Measurements from ENCODE around the gene EPB41. TPM values are rescaled to one million over a fixed set of nuclear protein-coding genes. Genes with fewer than 3 reads are reported as not detected.

The EPB41 gene
- total RNA-seq, 1 experiment from 2014 or later, result 20.5 TPM

DNA sequence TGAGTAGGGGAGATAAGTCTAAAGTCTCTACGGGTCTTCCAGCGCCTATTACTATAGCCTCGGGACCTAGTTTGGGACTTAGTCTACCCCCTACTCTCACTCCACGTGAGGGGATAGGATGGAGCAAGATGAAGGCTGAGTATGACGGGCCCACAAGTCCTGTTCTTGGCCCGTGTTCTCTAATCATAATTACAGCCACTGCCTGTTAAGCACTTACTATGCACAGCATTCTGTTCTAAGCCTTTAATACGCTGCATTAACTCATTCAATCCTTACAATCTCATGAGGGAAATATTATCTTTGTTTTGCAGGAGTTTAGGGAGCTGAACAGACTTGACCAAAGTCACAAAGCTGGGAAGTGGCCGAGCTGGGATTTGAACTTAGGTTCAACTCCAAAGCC lies 23.9 kb upstream of the EPB41 start:
- DNase-seq (ENCODE audit: extremely low read depth, low read depth), result no peak

DNA sequence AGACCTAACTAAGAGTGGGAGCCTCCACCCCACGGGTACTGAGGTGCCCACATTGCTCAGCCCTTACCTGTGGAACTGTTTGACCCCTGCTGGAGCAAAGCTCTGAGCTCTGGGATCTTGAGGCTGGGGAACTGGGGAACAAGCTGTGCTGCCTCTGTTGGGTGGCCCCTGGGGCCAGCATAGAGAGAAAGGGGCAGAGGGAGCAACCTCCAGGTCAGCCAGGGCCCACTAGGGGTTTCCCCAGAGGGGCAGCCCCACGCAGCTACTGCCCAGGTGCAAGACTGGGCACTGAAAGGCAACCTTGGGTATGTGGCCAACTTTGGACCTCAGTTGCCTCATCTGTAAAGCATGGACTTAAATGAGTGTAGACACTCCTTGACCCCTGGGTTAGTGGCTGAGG lies 23.5 kb upstream of the EPB41 start:
- no peak for DNase-seq (ENCODE audit: extremely low read depth, low read depth)

DNA sequence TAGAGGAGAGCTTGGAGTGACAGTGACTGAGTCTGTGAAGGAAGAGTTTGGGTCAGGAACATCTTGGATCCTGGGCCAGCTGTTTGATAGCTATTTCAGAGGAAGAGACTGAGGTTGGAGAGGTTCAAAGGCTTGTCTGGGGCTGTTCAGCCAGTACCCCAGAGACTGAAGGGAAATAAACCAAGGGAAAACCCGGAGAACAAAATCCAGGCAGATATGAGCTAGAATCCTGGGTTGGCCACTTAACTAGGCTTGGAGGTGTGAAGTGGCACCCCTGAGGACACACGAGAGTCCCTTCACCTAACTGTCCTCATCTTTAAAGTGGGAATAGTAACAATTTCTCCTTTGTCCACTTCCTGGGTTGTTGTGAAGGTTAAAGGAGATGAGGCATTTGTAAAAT lies 23.1 kb upstream of the EPB41 start:
- no peak for DNase-seq (ENCODE audit: extremely low read depth, low read depth)

DNA sequence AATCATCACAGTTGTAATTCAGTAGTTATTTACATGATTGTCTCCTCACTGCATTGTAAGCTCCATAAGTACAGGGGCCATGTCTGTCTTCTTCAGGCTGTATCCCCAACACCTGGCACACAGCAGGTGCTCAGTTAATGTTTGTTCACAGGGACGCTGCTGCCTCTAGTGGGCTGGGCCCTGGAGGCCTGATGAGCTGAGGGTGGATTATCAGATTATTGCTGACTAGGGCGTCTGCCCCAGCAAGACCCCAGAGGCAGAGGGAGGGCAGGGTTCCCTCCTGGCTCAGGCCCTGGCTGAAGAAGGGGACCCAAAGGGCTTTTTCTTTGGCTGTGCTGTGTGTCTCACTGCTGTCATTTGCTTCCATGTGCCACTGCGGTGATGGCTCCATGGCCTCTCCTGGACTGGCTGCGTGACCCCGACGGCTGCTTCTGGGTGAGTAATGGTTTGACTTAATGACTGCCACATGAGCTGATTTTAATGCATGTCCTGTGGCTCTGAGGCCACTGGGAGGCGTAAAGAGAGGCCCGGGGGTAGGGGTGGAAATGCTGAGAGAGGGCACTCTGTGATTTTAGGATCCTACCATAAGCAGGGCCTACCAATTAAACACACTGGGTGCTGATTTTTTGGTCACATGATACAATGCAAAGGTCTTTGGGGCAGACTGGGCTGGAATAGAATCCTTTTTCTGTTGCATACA lies 20.8 kb upstream of the EPB41 start:
- DNase-seq (ENCODE audit: extremely low read depth, low read depth), result no peak

DNA sequence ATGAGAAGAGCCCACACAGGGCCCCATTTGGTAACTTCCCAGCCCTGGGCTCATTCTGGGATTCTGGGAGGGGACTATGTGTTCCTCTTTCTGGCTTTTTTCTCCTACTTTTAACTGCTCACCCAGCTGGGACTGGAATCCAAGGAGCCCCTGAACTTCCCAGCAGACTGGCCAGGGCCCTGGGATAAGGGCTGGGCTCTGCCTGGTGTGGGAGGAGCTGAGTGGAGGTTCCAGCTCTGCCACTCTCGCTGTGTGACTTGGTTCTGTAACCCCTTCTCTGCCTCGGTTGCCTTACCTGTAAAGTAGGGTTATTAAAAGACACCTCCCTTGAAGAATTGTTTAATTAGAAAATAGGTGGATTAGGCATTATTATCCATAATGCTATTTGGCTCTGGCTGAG lies 19.6 kb upstream of the EPB41 start:
- DNase-seq (ENCODE audit: extremely low read depth, low read depth), result no peak

DNA sequence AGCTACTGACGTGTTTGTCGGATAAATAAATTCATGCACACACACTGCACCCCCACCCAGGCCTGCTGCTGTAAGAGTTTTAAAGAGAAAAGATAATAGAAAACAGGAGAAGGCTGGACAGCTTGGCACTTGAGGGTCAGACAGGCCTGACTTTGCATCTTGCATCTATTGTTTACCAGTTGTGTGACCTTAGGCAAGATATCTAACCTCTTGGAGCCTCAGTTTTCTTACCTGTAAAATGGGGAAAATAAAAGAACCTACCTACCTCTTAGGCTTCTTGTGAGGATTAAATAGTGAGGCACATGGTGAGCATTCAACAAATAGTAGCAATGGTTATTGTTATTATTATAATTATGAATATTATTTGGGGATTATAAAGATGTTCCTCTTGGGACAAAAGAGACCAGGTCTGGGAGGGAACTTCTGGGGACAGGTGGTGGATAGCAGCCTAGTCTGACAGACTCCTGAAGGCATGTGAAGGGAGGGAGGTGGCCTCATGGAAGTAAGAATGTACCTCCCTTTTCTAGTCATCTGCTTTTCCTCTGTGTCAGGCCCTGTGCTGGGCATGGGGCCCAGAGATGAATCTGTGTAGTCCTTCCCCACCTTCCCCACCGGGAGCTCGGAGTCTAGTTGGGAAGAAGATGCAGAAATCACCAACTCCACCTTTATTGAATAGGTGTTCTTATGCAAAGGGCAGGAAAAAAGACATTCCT lies 18.3 kb upstream of the EPB41 start:
- DNase-seq (ENCODE audit: extremely low read depth, low read depth), result no peak

DNA sequence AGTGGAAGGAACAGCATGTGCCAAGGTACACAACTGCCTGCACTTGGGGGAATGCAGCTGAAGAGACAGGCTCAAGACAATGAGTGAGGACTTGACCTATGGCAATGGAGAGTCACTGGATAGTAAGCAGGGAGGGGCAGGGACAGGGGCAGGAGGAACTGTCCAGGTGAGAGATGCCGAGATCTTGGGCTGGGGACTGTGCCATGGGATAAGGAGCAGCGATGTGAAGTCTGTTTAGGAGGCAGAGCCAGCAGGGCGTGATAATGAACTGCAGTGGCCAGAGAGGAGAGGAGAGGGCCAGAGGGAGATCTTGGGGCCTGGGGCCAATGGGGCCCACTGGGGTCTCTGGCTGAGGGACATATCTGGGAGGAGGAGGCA lies 17.8 kb upstream of the EPB41 start:
- DNase-seq (ENCODE audit: extremely low read depth, low read depth), result no peak

DNA sequence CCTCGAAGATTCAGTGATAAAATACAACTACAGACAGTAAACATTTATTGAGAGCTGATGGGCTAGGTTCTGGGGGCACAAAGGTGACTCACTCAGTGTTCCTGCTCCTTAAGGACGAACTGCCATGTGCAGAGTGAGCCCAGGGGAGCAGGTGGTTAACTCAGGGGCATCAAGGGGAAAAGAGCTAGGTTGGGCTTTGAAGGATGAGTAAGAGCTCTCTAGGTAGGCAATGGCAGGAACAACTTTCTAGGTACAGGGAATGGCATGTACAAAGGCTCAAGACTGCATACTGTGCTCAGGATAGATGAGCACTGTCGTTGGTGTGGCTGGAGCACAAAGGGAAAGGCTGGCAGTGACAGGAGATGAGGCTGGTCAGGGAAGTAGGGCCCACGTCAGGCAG lies 16.6 kb upstream of the EPB41 start:
- DNase-seq (ENCODE audit: extremely low read depth, low read depth), result no peak

DNA sequence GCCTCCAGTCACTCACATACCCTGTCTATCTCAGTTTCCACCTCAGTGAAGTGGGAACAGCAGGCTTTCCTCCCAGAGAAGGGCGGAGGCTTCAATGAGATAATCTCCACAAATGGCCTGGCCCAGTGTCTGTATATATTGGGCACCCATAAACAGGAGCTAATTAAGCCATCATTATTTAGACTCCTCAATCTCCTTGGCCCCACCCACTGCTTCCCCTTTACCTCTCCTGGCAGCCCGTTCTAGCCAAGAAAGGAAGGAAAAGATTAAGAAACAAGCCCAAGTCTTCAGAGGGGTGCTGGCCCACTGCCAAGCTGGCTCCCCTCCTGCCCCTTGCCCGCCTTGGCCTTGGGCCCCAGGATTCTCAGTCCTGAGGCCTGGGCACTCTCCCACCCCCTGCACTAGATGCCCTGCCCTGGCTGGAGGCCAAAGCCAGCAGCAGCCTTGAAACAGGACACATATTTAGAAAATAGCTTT lies 15.9 kb upstream of the EPB41 start:
- DNase-seq (ENCODE audit: extremely low read depth, low read depth), result no peak

DNA sequence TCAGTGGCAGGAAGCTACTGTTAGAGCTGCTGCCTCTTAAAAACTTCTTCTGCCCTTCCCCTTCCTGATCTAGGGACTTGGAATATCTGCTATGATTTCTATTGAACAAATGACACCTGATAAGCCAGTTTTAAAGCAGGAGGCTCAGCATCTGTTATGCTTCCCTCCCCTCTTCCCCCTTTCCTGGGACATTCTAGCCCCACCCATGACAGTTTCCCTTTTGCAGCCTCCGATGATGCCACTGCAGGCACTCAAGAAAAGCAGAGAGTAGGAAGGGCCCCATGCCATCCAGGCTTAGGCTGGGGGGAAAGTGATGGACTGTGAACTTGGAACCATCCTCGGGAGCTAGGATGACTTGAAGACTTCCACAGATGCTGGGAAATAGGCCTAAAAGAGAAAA lies 15.1 kb upstream of the EPB41 start:
- no peak for DNase-seq (ENCODE audit: extremely low read depth, low read depth)

DNA sequence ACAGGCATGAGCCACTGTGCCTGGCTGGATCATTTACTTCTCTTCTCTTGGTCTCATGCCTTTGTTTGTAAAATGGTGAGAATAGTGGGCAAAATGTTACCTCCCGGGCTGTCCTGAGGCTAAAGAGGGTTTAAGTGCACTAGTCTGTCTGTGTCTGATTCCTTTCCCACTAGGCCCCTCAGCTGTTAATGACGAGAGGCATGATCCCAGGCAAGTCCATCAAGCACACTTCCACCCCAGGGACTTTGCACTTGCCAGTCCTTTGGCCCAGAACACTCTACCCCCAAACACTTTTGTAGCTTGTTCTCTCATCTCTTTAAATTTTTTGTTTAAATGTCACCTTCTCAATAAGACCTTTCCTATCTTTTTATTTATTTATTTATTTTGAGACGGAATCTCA lies 13.8 kb upstream of the EPB41 start:
- DNase-seq (ENCODE audit: extremely low read depth, low read depth), result no peak

DNA sequence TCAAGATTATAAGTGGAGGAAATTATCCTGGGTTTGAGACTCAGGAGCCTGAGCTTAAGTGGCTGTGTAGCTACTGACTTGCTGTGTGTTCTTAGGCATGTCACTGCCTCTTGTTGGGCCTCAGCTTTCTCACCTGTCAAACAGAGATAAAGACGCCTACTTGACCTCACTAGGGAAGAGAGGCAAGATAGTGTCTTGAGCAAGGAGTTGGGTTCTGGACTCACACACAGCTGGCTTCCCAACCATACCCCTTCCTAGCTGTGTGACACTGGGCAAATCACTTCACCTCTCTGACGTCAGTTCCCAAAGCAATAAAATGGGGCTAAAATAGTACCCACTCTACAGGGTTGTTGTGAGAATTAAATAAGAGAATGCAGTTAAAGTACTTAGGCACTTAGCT lies 11.6 kb upstream of the EPB41 start:
- DNase-seq (ENCODE audit: extremely low read depth, low read depth), result no peak

DNA sequence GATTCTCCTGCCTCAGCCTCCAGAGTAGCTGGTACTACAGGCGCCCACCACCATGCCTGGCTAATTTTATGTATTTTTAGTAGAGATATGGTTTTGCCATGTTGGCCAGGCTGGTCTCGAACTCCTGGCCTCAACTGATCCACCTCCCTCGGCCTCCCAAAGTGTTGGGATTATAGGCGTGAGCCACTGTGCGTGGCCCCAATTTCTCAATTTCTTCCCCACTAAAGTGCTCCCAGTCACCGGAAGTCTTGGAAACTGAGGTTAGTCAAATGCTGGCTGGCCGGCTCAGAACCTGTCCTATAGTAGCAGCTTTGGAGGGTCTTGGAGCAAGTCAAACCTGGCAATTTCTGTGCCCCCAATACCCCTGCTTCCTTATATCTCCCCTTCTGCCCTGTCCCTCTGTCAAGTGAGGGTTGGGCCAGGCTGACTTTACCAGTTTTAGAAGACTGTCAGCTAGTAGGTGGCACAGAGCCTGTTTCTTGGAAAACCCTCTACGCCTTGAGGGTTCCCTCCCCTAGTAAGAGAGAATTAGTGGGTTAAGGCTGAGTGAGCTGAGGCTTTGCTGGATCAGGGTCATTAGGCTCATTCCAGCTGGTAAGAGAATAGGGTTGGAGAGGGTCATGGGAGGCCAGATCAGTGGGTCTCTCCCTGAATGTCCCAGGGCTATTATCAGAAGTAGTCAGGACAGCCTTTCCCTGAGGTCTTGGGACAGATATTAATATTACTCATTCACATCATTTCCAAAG lies 8.3 kb upstream of the EPB41 start:
- DNase-seq (ENCODE audit: extremely low read depth, low read depth), result no peak

DNA sequence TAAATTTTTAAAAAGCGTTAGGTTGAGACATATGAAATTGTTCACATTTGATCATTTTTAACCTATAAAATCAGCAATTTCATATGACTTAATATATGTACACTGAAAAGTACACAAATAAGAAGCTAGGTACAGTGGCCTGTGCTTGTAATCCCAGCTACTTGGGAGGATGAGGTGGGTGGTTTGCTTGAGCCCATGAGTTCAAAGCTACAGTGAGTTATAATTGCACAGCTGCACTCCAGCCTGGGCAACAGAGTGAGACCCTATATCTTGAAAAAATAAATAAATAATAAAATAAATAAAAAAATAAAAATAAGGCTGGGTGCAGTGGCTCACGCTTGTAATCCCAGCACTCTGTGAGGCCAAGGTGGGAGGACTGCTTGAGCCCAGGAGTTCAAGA lies 5.2 kb upstream of the EPB41 start:
- no peak for DNase-seq (ENCODE audit: extremely low read depth, low read depth)

DNA sequence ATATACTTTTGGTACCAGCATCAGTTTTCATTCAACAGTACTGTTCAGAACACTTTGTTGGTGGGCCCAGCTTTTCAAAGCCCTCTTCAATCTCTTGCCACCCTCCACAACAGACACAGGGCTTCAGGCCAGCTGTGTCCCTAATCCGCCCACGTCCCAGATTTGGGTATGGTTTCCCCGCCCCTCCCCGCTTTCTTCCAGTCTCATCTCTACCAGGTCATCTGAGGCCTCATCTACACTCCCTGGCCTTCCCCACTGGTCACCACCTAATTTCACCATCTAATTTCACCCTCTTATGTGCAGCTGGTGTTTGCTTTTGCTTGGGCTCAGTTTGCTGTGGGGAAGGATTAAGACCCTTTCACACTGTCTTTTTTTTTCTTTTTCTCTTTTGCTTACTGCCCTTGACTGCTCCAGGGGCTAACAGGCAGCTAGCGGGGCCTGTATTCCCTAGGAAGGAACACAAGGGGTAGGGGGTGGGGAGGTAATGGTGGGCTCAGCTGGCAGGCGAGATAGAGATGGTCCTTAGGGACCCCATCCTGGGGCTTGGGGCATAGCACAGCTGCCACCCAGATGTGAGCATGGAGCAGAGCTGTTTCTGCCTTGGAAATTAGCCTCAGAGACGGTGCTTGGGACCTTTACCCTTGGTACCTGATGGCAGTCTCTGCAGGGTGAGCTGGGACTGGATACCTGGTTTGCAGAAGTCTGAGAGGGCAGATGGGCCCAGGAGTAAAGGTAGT lies 3.8 kb upstream of the EPB41 start:
- DNase-seq (ENCODE audit: extremely low read depth, low read depth), result no peak

DNA sequence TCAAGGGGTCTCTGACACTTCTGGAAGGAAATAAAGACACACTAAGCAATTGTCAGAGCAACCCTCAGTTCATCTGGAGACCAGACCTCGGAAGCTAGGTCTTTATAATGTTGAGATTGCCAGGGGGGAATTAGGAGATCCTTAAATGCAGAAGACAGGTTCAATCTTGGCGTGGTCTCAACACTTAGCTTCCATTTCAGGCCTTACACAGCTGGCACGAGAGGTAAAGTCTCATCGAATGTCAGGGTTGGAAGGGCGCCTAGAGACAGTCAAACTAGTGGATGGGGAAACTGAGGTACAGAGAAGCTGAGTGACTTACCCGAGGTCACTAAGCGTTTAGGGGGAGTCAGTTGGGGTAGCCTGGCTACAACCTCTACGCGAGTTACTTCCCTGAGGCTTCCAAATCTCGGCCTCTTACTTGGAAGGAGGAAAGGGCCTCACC lies 562 bp upstream of the EPB41 start:
- DNase-seq (ENCODE audit: extremely low read depth, low read depth), result no peak

DNA sequence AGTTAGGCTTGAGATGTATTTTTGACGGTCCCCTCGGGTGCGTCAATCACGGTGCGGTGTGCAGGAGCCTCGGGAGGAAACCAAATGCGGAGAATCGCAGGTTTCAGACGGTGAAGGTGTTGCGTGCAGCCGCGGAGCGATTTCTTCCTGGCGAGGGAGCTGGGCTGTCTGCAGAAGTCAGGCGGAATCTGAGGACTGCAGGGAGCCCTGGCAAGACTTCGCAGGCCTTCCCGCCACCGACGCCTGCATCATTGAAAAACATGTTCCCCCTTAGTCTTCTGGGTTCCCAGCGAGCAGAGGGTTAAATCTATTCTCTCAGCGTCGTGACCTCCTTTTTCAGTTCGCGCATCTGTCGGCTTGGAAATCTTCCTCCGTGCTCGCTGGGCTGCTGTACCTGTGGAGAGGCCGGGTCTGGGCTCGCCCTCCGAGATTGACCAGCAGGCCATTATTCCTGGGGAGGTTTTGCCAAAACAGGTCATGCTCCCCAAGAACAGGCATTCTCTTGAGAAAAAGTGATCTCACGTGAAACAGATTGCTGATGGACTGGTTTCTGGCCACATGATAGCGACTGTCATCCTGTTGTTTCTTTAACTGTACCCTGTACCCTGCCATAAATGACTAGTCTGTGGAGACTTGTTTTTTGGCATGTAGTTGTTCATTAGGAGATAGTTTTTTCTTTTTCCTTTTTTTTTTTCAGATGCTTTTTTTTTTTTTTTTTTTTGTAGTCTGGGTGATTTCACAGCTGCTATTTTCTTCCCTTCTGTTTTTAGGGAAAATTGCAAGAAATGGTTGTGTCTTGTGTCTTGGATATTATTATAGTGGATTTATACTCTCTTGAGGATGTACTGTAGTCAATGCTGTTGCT lies 894 bp downstream of the EPB41 start:
- DNase-seq (ENCODE audit: extremely low read depth, low read depth), result no peak

DNA sequence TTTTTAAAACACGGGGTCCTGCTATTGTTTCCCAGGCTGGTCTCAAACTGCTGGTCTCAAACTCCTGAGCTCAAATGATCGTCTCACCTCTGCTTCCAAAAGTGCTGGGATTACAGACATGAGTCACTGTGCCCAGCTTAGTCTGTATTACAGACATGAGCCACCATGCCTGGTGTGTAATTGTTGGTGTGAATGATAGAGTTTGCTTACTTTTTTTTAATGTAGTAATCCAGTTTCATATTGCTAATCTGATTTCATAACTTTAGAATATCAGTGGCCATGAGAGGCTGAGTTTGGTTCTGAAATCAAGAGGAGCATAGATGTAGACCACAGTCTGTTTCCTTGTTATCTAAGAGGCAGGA lies 3.4 kb downstream of the EPB41 start:
- no peak for DNase-seq (ENCODE audit: extremely low read depth, low read depth)

DNA sequence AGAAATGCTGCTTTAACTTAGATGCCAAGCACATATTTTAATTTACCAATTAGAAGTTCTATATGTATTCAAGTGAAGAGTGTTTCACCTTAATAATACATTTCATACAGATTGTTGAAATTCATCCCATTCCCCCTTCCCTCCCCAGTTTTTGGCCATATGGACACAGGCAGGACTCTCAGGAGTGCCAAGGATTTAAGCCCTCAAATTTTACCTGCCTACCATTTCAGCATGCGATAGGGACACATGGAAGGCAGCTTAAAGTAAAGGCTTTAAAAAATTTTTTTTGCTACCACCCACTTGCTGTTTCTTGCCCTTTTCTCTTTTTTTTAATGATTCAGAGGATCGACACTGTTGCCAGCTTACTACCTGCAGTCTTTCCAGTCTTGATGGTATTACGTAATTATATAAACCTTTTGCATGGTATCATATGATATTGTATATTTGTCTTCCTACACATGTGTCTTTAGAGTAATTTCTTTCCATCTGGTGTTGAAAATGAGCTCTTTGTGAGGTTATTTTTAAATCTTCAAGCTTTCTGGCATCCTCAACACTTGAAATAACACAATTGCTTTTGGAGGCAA lies 7.0 kb downstream of the EPB41 start:
- DNase-seq (ENCODE audit: extremely low read depth, low read depth), result no peak

DNA sequence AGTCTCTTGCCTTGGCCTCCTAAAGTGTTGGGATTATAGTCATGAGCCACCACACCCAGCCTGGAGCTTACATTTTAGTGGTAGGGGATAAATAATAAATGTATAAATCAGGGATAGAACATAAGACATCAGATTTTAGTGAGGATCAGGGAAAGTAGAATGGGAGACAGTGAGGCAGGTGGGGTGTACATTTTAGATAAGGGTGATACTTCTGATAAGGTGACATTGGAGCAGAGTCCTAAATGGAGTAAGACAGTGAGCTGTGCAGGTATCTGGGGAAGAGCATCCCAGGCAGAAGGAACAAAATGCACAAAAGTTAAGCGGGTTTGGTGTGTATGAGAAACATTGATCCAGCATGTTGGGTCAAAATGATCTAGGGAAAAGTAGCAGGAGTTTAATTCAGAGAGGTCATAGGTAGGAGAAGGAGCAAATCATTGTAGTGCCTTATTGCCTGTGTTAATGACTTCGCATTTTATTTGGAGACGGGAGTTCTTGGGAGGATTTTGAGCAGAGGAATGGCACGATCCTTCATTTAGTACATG lies 11.1 kb downstream of the EPB41 start:
- no peak for DNase-seq (ENCODE audit: extremely low read depth, low read depth)

Measured in NCI-H460 (cell line).